ENCODE data around the gene DST. TPM values are rescaled to one million over a fixed set of nuclear protein-coding genes. Genes with fewer than 3 reads are reported as not detected.

Gene DST
- total and polyA plus RNA-seq, 2 donors, result 56.2 to 311 TPM

DNA sequence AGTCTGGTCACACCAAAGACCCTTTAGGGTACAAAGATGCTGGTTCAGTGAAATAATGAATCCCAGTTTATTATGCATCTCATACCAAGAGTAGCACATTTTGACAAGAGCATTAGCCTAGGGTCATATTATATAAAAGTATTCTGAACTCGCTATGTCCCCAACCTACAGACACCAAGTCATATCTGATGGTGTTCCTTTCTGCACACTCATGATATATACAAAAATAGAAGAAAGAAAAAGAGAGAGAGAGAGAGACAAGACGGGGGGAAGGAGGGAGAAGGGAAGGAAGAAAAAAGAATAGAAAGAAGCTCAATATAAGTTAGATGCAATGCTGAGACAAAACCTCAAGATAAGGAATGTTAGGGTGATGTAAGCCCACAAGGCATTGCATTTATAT is 131.1 kb downstream of the DST start:
- no peak overlapping the region for H3K4me3 ChIP-seq (ENCODE audit: low read length in 2 of 2)
- DNase-seq (ENCODE audit: low read depth in 6 of 9, low spot score in 9 of 9), result no peak
- H3K9me3 ChIP-seq (ENCODE audit: control insufficient read depth in 2 of 2, insufficient read depth in 1 of 2, low read length in 1 of 2), result no peaks in the 10 kb centered on the region
- 93% methylated on average over 2 of the region's 2 CpGs for WGBS
- H3K27ac ChIP-seq (ENCODE audit: low read depth in 1 of 2, low read length in 1 of 2), result no peak overlapping the region
- H3K4me1 ChIP-seq (ENCODE audit: control insufficient read depth in 2 of 2, insufficient read depth in 2 of 2, low read length in 2 of 2), result no peaks in the 10 kb centered on the region
- peaks cover 0 to 11% of the 10 kb centered on the region in 2 donors for H3K36me3 ChIP-seq (ENCODE audit: control insufficient read depth in 2 of 2, insufficient read depth in 2 of 2, low read length in 1 of 2)
- H3K27me3 ChIP-seq (ENCODE audit: control insufficient read depth in 2 of 2, insufficient read depth in 1 of 2, low read length in 1 of 2), result no peaks in the 10 kb centered on the region

GRCh38 chr6:56510984-56511531 is 131.6 kb downstream of the DST start:
- H3K4me1 ChIP-seq (ENCODE audit: control insufficient read depth in 2 of 2, insufficient read depth in 2 of 2, low read length in 2 of 2), result no peaks in the 10 kb centered on the region
- H3K9me3 ChIP-seq (ENCODE audit: control insufficient read depth in 2 of 2, insufficient read depth in 1 of 2, low read length in 1 of 2), result no peaks in the 10 kb centered on the region
- no peak overlapping the region for H3K27ac ChIP-seq (ENCODE audit: low read depth in 1 of 2, low read length in 1 of 2)
- no peak overlapping the region for H3K4me3 ChIP-seq (ENCODE audit: low read length in 2 of 2)
- 93% methylated on average over 3 of the region's 3 CpGs for WGBS
- no peaks in the 10 kb centered on the region for H3K27me3 ChIP-seq (ENCODE audit: control insufficient read depth in 2 of 2, insufficient read depth in 1 of 2, low read length in 1 of 2)
- no peak for DNase-seq (ENCODE audit: low read depth in 6 of 9, low spot score in 9 of 9)
- peaks cover 0 to 11% of the 10 kb centered on the region in 2 donors for H3K36me3 ChIP-seq (ENCODE audit: control insufficient read depth in 2 of 2, insufficient read depth in 2 of 2, low read length in 1 of 2)

GRCh38 chr6:56509031-56509430 is 133.7 kb downstream of the DST start:
- Histone ChIP-seq H3K4me3 (ENCODE audit: low read length in 2 of 2) (no peak overlapping the region), H3K36me3 (ENCODE audit: control insufficient read depth in 2 of 2, insufficient read depth in 2 of 2, low read length in 1 of 2) (peaks cover 0 to 14% of the 10 kb centered on the region in 2 donors), H3K27me3 (ENCODE audit: control insufficient read depth in 2 of 2, insufficient read depth in 1 of 2, low read length in 1 of 2) (no peaks in the 10 kb centered on the region), H3K4me1 (ENCODE audit: control insufficient read depth in 2 of 2, insufficient read depth in 2 of 2, low read length in 2 of 2) (no peaks in the 10 kb centered on the region), H3K9me3 (ENCODE audit: control insufficient read depth in 2 of 2, insufficient read depth in 1 of 2, low read length in 1 of 2) (no peaks in the 10 kb centered on the region), H3K27ac (ENCODE audit: low read depth in 1 of 2, low read length in 1 of 2) (no peak overlapping the region)
- WGBS, result 97% methylated on average over 3 of the region's 3 CpGs
- DNase-seq (ENCODE audit: low read depth in 6 of 9, low spot score in 9 of 9), result no peak

GRCh38 chr6:56507517-56507916 is 135.2 kb downstream of the DST start:
- DNase-seq (ENCODE audit: low read depth in 6 of 9, low spot score in 9 of 9), result no peak
- H3K9me3 ChIP-seq (ENCODE audit: control insufficient read depth in 2 of 2, insufficient read depth in 1 of 2, low read length in 1 of 2), result no peaks in the 10 kb centered on the region
- no peaks in the 10 kb centered on the region for H3K4me1 ChIP-seq (ENCODE audit: control insufficient read depth in 2 of 2, insufficient read depth in 2 of 2, low read length in 2 of 2)
- peaks cover 0 to 10% of the 10 kb centered on the region in 2 donors for H3K36me3 ChIP-seq (ENCODE audit: control insufficient read depth in 2 of 2, insufficient read depth in 2 of 2, low read length in 1 of 2)
- WGBS, result 98% methylated on average over 4 of the region's 4 CpGs
- H3K4me3 ChIP-seq (ENCODE audit: low read length in 2 of 2), result no peak overlapping the region
- no peaks in the 10 kb centered on the region for H3K27me3 ChIP-seq (ENCODE audit: control insufficient read depth in 2 of 2, insufficient read depth in 1 of 2, low read length in 1 of 2)
- H3K27ac ChIP-seq (ENCODE audit: low read depth in 1 of 2, low read length in 1 of 2), result no peak overlapping the region

DNA sequence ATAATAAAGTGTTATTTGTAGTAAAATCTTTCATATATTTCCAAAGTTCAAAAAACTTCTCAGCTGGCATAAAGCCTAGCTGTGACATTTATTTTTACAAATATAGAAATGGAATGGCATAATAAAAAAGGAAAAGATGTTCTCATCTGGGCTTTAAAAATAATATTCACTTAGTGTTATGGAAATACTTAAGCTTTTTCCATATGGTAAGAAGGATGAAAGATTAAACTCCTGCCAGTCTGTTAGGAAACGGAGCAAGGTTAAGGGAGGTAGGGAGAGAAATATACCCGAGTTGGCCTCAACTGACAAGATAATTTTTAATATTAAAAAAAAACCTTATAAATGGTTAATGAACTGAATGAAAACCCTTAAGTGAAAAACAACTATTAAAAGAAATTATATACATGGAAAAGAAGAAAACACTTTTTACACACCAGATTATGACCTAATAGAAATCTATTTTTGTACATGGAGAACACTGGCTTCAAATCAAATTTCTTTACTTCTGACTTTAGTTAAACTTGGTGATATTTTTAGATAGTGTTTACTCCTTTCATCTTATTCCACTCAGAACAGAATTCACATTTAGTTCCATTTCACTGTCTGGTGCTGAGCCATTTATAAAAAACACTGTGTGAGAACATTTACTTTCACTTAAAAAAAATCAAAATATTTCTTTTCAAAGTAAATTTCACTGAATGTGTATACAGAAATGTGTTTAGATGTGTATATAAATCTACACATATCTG is 137.0 kb downstream of the DST start:
- 49% methylated on average over 2 of the region's 2 CpGs for WGBS
- peaks cover 0 to 10% of the 10 kb centered on the region in 2 donors for H3K36me3 ChIP-seq (ENCODE audit: control insufficient read depth in 2 of 2, insufficient read depth in 2 of 2, low read length in 1 of 2)
- DNase-seq (ENCODE audit: low read depth in 6 of 9, low spot score in 9 of 9), result no peak

DNA sequence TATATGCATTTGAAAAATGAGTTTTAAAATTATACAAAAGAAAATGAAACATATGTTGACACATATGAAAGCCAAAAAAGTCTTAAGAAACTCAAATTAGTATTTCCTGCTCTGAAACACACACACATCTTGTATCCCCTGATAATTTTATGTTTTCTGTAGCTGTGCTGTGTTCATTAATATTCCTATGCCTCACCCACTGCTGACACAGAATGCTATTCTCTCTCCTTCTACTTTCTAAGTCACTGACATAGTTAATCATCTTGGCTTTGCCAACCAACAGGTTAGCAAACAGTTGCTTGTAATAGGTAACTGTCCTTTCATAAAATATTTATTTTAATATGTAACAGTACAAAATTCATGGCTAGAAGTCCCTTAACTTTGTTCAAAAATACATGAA is 140.7 kb downstream of the DST start:
- Histone ChIP-seq H3K27ac (ENCODE audit: low read depth in 1 of 2, low read length in 1 of 2) (no peak overlapping the region), H3K4me1 (ENCODE audit: control insufficient read depth in 2 of 2, insufficient read depth in 2 of 2, low read length in 2 of 2) (no peaks in the 10 kb centered on the region), H3K4me3 (ENCODE audit: low read length in 2 of 2) (no peak overlapping the region), H3K36me3 (ENCODE audit: control insufficient read depth in 2 of 2, insufficient read depth in 2 of 2, low read length in 1 of 2) (peaks cover 0 to 8% of the 10 kb centered on the region in 2 donors), H3K9me3 (ENCODE audit: control insufficient read depth in 2 of 2, insufficient read depth in 1 of 2, low read length in 1 of 2) (no peaks in the 10 kb centered on the region), H3K27me3 (ENCODE audit: control insufficient read depth in 2 of 2, insufficient read depth in 1 of 2, low read length in 1 of 2) (no peaks in the 10 kb centered on the region)
- no peak for DNase-seq (ENCODE audit: low read depth in 6 of 9, low spot score in 9 of 9)

More for the DNA sequence above, 137.0 kb downstream of the DST start:
- Histone ChIP-seq H3K27me3 (ENCODE audit: control insufficient read depth in 2 of 2, insufficient read depth in 1 of 2, low read length in 1 of 2) (no peaks in the 10 kb centered on the region), H3K4me1 (ENCODE audit: control insufficient read depth in 2 of 2, insufficient read depth in 2 of 2, low read length in 2 of 2) (no peaks in the 10 kb centered on the region), H3K27ac (ENCODE audit: low read depth in 1 of 2, low read length in 1 of 2) (no peak overlapping the region), H3K9me3 (ENCODE audit: control insufficient read depth in 2 of 2, insufficient read depth in 1 of 2, low read length in 1 of 2) (no peaks in the 10 kb centered on the region), H3K4me3 (ENCODE audit: low read length in 2 of 2) (no peak overlapping the region)

- no peaks in the 10 kb centered on the region for H3K4me1 ChIP-seq (ENCODE audit: control insufficient read depth in 2 of 2, insufficient read depth in 2 of 2, low read length in 2 of 2)
- H3K9me3 ChIP-seq (ENCODE audit: control insufficient read depth in 2 of 2, insufficient read depth in 1 of 2, low read length in 1 of 2), result no peaks in the 10 kb centered on the region
- DNase-seq (ENCODE audit: low read depth in 6 of 9, low spot score in 9 of 9), result no peak
- no peaks in the 10 kb centered on the region for H3K27me3 ChIP-seq (ENCODE audit: control insufficient read depth in 2 of 2, insufficient read depth in 1 of 2, low read length in 1 of 2)
- no peak overlapping the region for H3K4me3 ChIP-seq (ENCODE audit: low read length in 2 of 2)
- peaks cover 0 to 5% of the 10 kb centered on the region in 2 donors for H3K36me3 ChIP-seq (ENCODE audit: control insufficient read depth in 2 of 2, insufficient read depth in 2 of 2, low read length in 1 of 2)
- H3K27ac ChIP-seq (ENCODE audit: low read depth in 1 of 2, low read length in 1 of 2), result no peak overlapping the region
Measured at GRCh38 chr6:56499095-56499494, 143.6 kb downstream of the DST start.

DNA sequence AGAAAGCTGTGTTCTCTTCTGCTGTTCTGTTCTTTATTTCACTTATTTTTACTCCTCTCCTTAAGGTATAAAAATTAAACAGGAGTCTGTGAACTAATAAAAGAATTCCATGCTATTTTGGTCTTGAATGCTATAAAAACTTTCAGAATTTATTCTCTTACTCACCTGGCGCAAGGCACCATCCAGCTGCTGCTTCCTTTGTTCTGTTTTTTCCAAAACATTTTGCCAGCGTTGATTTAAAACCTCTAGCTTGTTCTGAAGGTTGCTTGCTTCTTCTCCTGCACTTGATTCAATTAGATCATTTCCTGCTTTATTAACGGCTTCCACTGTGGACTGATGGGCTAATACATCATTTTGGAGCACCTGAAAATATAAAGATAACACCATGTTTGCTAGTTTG is 145.0 kb downstream of the DST start:
- no peak overlapping the region for H3K27ac ChIP-seq (ENCODE audit: low read depth in 1 of 2, low read length in 1 of 2)
- no peak overlapping the region for H3K4me3 ChIP-seq (ENCODE audit: low read length in 2 of 2)
- WGBS, result 85% methylated on average over 3 of the region's 3 CpGs
- DNase-seq (ENCODE audit: low read depth in 6 of 9, low spot score in 9 of 9), result no peak
- no peaks in the 10 kb centered on the region for H3K4me1 ChIP-seq (ENCODE audit: control insufficient read depth in 2 of 2, insufficient read depth in 2 of 2, low read length in 2 of 2)
- H3K9me3 ChIP-seq (ENCODE audit: control insufficient read depth in 2 of 2, insufficient read depth in 1 of 2, low read length in 1 of 2), result no peaks in the 10 kb centered on the region
- H3K36me3 ChIP-seq (ENCODE audit: control insufficient read depth in 2 of 2, insufficient read depth in 2 of 2, low read length in 1 of 2), result peaks cover 0 to 5% of the 10 kb centered on the region in 2 donors
- no peaks in the 10 kb centered on the region for H3K27me3 ChIP-seq (ENCODE audit: control insufficient read depth in 2 of 2, insufficient read depth in 1 of 2, low read length in 1 of 2)

DNA sequence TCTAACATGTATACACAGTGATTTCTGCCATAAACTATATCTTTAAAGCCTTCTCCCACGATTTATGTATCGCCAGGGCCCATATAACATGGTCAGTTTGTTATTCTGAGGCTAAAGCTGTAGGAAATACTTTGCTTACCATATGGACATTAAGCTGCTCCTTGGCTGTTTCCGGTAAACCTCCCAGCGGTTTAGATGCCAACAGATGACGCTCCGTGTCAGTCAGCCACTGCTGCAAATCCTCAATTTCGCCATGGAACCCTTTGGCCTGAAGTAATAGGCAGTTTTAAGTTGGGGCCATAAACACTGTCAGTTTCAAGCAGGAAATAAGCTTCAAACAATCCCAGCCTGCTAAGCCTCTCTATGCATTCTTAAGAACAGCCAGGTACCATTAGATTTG is 145.4 kb downstream of the DST start:
- no peaks in the 10 kb centered on the region for H3K27me3 ChIP-seq (ENCODE audit: control insufficient read depth in 2 of 2, insufficient read depth in 1 of 2, low read length in 1 of 2)
- H3K4me1 ChIP-seq (ENCODE audit: control insufficient read depth in 2 of 2, insufficient read depth in 2 of 2, low read length in 2 of 2), result no peaks in the 10 kb centered on the region
- peaks cover 0 to 5% of the 10 kb centered on the region in 2 donors for H3K36me3 ChIP-seq (ENCODE audit: control insufficient read depth in 2 of 2, insufficient read depth in 2 of 2, low read length in 1 of 2)
- 98% methylated on average over 7 of the region's 7 CpGs for WGBS
- DNase-seq (ENCODE audit: low read depth in 6 of 9, low spot score in 9 of 9), result no peak
- no peak overlapping the region for H3K4me3 ChIP-seq (ENCODE audit: low read length in 2 of 2)
- no peaks in the 10 kb centered on the region for H3K9me3 ChIP-seq (ENCODE audit: control insufficient read depth in 2 of 2, insufficient read depth in 1 of 2, low read length in 1 of 2)
- no peak overlapping the region for H3K27ac ChIP-seq (ENCODE audit: low read depth in 1 of 2, low read length in 1 of 2)
